HepG2 (cell line): ENCODE data around the gene GSTK1. TPM values are rescaled to one million over a fixed set of nuclear protein-coding genes. Genes with fewer than 3 reads are reported as not detected.

Experiments
- ATAC-seq: fragments of 200-7000 bp; cut with Tn5 transposase; 3 replicates; pipeline ENCODE4 v1.9.1; 2020; ENCODE audit warnings: mild to moderate bottlenecking, moderate library complexity
- BruUV-seq: library from RNA; stranded (reverse); fragments of 400-500 nt; replicated peaks from 2 replicates; lab custom pipeline; 2021; lab: Mats Ljungman, UMichigan
- CTCF ChIA-PET: fragments of 300-600 bp; formaldehyde crosslinking; extraction: SDS; loops from one replicate; lab custom pipeline; 2021; ENCODE audit warnings: low total read pairs, inconsistent platforms, low intra/inter-chr PET ratio; lab: Yijun Ruan, JAX
- POLR2A ChIA-PET: fragments of 350-600 bp; sonication (Branson Sonifier 250); formaldehyde crosslinking; loops from one replicate; lab custom pipeline; 2020; ENCODE audit warnings: antibody characterized with exemption, inconsistent platforms; lab: Yijun Ruan, JAX
- DNase-seq: peaks from one replicate; pipeline ENCODE4 v3.0.0-alpha.2; 2015; ENCODE audit warnings: low spot score
- FAIRE-seq: peaks from 3 replicates; lab custom pipeline; 2011; peaks lifted over from hg19 to GRCh38; lab: Jason Lieb, UNC
- H2AFZ ChIP-seq: one replicate; pipeline ENCODE4 v1.6.1; 2011; ENCODE audit warnings: low read length, inconsistent platforms
- H3K27ac ChIP-seq: fragments of 300-600 bp; 3 replicates; pipeline ENCODE4 v1.8.0; 2011; ENCODE audit warnings: mixed run types, mild to moderate bottlenecking, mixed read lengths, low read length, inconsistent platforms; ENCODE audit not compliant: insufficient read depth; ENCODE audit errors: extremely low read length
- H3K27me3 ChIP-seq, 2 experiments: fragments of 200-600 bp in 1 of 2; 2 replicates in 1 of 2; 3 replicates in 1 of 2; pipeline versions ENCODE4 v1.6.0 to v1.8.0; 2011; ENCODE audit warnings: low read length in 2 of 2, mild to moderate bottlenecking in 2 of 2, moderate library complexity in 2 of 2, inconsistent platforms in 1 of 2; ENCODE audit not compliant: insufficient read depth in 2 of 2, control insufficient read depth in 1 of 2
- H3K36me3 ChIP-seq, 2 experiments: fragments of 200-600 bp in 1 of 2; replicated peaks in 1 of 2; 2 replicates in 1 of 2; 3 replicates in 1 of 2; pipeline versions ENCODE4 v1.5.1 to v1.8.0; 2011; ENCODE audit warnings: low read length in 2 of 2, inconsistent platforms in 1 of 2; ENCODE audit not compliant: insufficient read depth in 2 of 2, control insufficient read depth in 1 of 2
- H3K4me1 ChIP-seq: 2 replicates; pipeline ENCODE4 v1.5.1; 2012; ENCODE audit warnings: low read length, inconsistent platforms; ENCODE audit not compliant: insufficient read depth
- H3K4me2 ChIP-seq: 2 replicates; pipeline ENCODE4 v1.6.0; 2011; ENCODE audit warnings: low read depth, low read length, inconsistent platforms
- H3K4me3 ChIP-seq, 3 experiments: fragments of 200-600 bp in 1 of 3; sonication (generic), shearing (Covaris generic) in 1 of 3; replicated peaks in 1 of 3; 2 replicates each; pipeline ENCODE4 v1.5.1; 2011 to 2016; ENCODE audit warnings: low read length in 3 of 3, inconsistent platforms in 2 of 3, low read depth in 2 of 3, mild to moderate bottlenecking in 2 of 3, control low read depth in 1 of 3, mixed read lengths in 1 of 3; ENCODE audit not compliant: insufficient read depth in 1 of 3
- H3K79me2 ChIP-seq: one replicate; pipeline ENCODE4 v1.6.1; 2011; ENCODE audit warnings: low read length, inconsistent platforms; ENCODE audit not compliant: insufficient read depth
- H3K9ac ChIP-seq: 2 replicates; pipeline ENCODE4 v1.6.0; 2011; ENCODE audit warnings: mild to moderate bottlenecking, low read depth, low read length, inconsistent platforms; ENCODE audit not compliant: insufficient read depth
- H3K9me3 ChIP-seq: 2 replicates; pipeline ENCODE4 v1.5.1; 2012; ENCODE audit warnings: mild to moderate bottlenecking, low read length
- H4K20me1 ChIP-seq: 2 replicates; pipeline ENCODE4 v1.6.0; 2011; ENCODE audit warnings: inconsistent platforms, mild to moderate bottlenecking, low read length, moderate library complexity; ENCODE audit not compliant: insufficient read depth
- AHR ChIP-seq: IDR thresholded peaks from 2 replicates; pipeline ENCODE4 v1.6.1; 2018; ENCODE audit warnings: missing genetic modification reagents, missing compliant biosample characterization
- ARID2 ChIP-seq: sonication (generic); formaldehyde crosslinking; IDR thresholded peaks from 2 replicates; pipeline ENCODE4 v1.8.1; 2022; ENCODE audit warnings: mild to moderate bottlenecking, missing genetic modification reagents, borderline replicate concordance
- ARID3A ChIP-seq: IDR thresholded peaks from 2 replicates; pipeline ENCODE4 v1.6.1; 2012; ENCODE audit warnings: low read depth, low read length, improper control_type of control experiment
- FOXC1 ChIP-seq: sonication (generic); formaldehyde crosslinking; IDR thresholded peaks from 2 replicates; pipeline ENCODE4 v1.8.0; 2022; ENCODE audit warnings: mild to moderate bottlenecking, missing genetic modification reagents, borderline replicate concordance
- IRF2 ChIP-seq: IDR thresholded peaks from 2 replicates; pipeline ENCODE4 v1.6.1; 2018; ENCODE audit warnings: missing genetic modification reagents, missing compliant biosample characterization
- JARID2 ChIP-seq: sonication (generic); formaldehyde crosslinking; IDR thresholded peaks from 2 replicates; pipeline ENCODE4 v1.8.1; 2023; ENCODE audit warnings: missing genetic modification reagents, inconsistent platforms; ENCODE audit not compliant: insufficient replicate concordance
- JDP2 ChIP-seq: sonication (generic); formaldehyde crosslinking; IDR thresholded peaks from 2 replicates; pipeline ENCODE4 v1.8.1; 2022; ENCODE audit warnings: missing genetic modification reagents, borderline replicate concordance
- PAF1 ChIP-seq: IDR thresholded peaks from 2 replicates; pipeline ENCODE4 v1.6.1; 2016; ENCODE audit warnings: missing genetic modification reagents, missing compliant biosample characterization
- RARG ChIP-seq: sonication (generic); formaldehyde crosslinking; IDR thresholded peaks from 2 replicates; pipeline ENCODE4 v1.4.0; 2020; ENCODE audit warnings: low read depth, mild to moderate bottlenecking, missing genetic modification reagents
- RCOR2 ChIP-seq: IDR thresholded peaks from 2 replicates; pipeline ENCODE4 v1.6.1; 2016; ENCODE audit warnings: missing biosample characterization, missing genetic modification reagents
- TCF7 ChIP-seq: sonication (generic); IDR thresholded peaks from 2 replicates; pipeline ENCODE4 v1.6.1; 2016; ENCODE audit warnings: antibody characterized with exemption, low read depth
- TFDP2 ChIP-seq: sonication (generic); formaldehyde crosslinking; IDR thresholded peaks from 2 replicates; pipeline ENCODE4 v1.4.0; 2020; ENCODE audit warnings: missing genetic modification reagents
- YEATS2 ChIP-seq: sonication (generic); formaldehyde crosslinking; IDR thresholded peaks from 2 replicates; pipeline ENCODE4 v1.4.0; 2020; ENCODE audit warnings: missing genetic modification reagents, borderline replicate concordance
- ZMAT5 ChIP-seq: sonication (generic); formaldehyde crosslinking; IDR thresholded peaks from 2 replicates; pipeline ENCODE4 v1.5.0; 2020; ENCODE audit warnings: mild to moderate bottlenecking, low read depth, missing genetic modification reagents, borderline replicate concordance
- ZNF143 ChIP-seq: sonication (generic); formaldehyde crosslinking; IDR thresholded peaks from 2 replicates; pipeline ENCODE4 v1.4.0; 2020; ENCODE audit warnings: missing genetic modification reagents
- ZNF20 ChIP-seq: sonication (generic); formaldehyde crosslinking; IDR thresholded peaks from 2 replicates; pipeline ENCODE4 v1.4.0; 2020; ENCODE audit warnings: mild to moderate bottlenecking, moderate library complexity, missing genetic modification reagents
- ZNF441 ChIP-seq: sonication (generic); formaldehyde crosslinking; IDR thresholded peaks from 2 replicates; pipeline ENCODE4 v1.7.0; 2021; ENCODE audit warnings: missing genetic modification reagents, borderline replicate concordance
- ZNF562 ChIP-seq: sonication (generic); formaldehyde crosslinking; IDR thresholded peaks from 2 replicates; pipeline ENCODE4 v1.8.0; 2022; ENCODE audit warnings: missing genetic modification reagents, borderline replicate concordance
- ZNF841 ChIP-seq: sonication (generic); formaldehyde crosslinking; IDR thresholded peaks from 2 replicates; pipeline ENCODE4 v1.8.1; 2023; ENCODE audit warnings: missing genetic modification reagents, borderline replicate concordance
- ZSCAN20 ChIP-seq: sonication (generic); formaldehyde crosslinking; IDR thresholded peaks from 2 replicates; pipeline ENCODE4 v1.4.0; 2020; ENCODE audit warnings: missing genetic modification reagents, mild to moderate bottlenecking, borderline replicate concordance
- WGBS: methylation state at CpG from one replicate; pipeline ENCODE4 v1.1.6; 2017; ENCODE audit warnings: low lambda C conversion rate; 5-methylcytosine and 5-hydroxymethylcytosine counted together
- in situ Hi-C: cut with HindIII; loops from 2 replicates; pipeline ENCODE4 v1.10.0; 2017; ENCODE audit warnings: low pct_unique_long_range_greater_than_20kb; ENCODE audit not compliant: extremely low pct_ligation_motif_present
- intact Hi-C: fragments of 100-400 bp; cut with micrococcal nuclease; formaldehyde crosslinking; loops from one replicate; pipeline ENCODE4 v1.10.0; 2022; ENCODE audit not compliant: unreplicated experiment
- polyA plus RNA-seq, 8 experiments: library from polyadenylated mRNA; depleted of rRNA in 3 of 8; stranded (reverse) in 7 of 8; unstranded in 1 of 8; fragments of >200 nt; fragmentation: Illumina TruSeq in 4 of 8; extraction: Trizol in 4 of 8; gene quantifications; 2 replicates each; pipeline versions ENCODE4 v1.2.1 to v1.2.3, GENCODE V29; 2011 to 2016; ENCODE audit warnings: low read depth in 4 of 8, missing spikeins in 1 of 8, mixed read lengths in 1 of 8; ENCODE audit not compliant: insufficient read depth in 1 of 8
- total RNA-seq, 5 experiments: library from RNA; depleted of rRNA; stranded (reverse); fragments of >200 nt; fragmentation: Illumina TruSeq; extraction: Trizol; gene quantifications; 2 replicates each; pipeline ENCODE4 v1.2.3, GENCODE V29; 2016; ENCODE audit warnings: low read depth in 1 of 5

Gene GSTK1
- total and polyA plus RNA-seq, 2 of the 13 experiments (the other 11 are each of a cell fraction or from before 2014, with no cell fraction given): 64.6 to 92.1 TPM

- TF ChIP-seq JARID2 (CRISPR knock-in tag): no peak
- TF ChIP-seq PAF1: no peak
- TF ChIP-seq ZSCAN20 (CRISPR knock-in tag): no peak
- no peak for TF ChIP-seq FOXC1
Observed at GRCh38 chr7:143216686-143217085, 46.6 kb upstream of the GSTK1 start (continued).

- Histone ChIP-seq H3K4me2 (no peak overlapping the region), H3K9ac (no peak overlapping the region), H2AFZ (no peak overlapping the region), H3K4me3 (no peak overlapping the region), H3K36me3 (no peaks in the 10 kb centered on the region), H3K79me2 (no peaks in the 10 kb centered on the region), H3K27ac (no peak overlapping the region), H3K4me1 (no peaks in the 10 kb centered on the region), H4K20me1 (no peaks in the 10 kb centered on the region), H3K9me3 (no peaks in the 10 kb centered on the region), H3K27me3 (0 out of 5 replicates have a peak, but pooled peaks cover 0 to 4% of the 10 kb centered on the region in 2 experiments)
- no peak for ATAC-seq
- FAIRE-seq: no peak
- POLR2A ChIA-PET: no interaction called here
- TF ChIP-seq ZNF143 (CRISPR knock-in tag): no peak
- TF ChIP-seq ZMAT5 (CRISPR knock-in tag): no peak
- TF ChIP-seq ZNF841 (CRISPR knock-in tag): no peak
- TF ChIP-seq ZNF441 (CRISPR knock-in tag): no peak
- TF ChIP-seq TFDP2 (CRISPR knock-in tag): no peak
- no peak for TF ChIP-seq ZNF562 (CRISPR knock-in tag)
- TF ChIP-seq ZNF20 (CRISPR knock-in tag): no peak
- no peak for TF ChIP-seq RARG
- TF ChIP-seq ARID3A: no peak
- no peak for TF ChIP-seq AHR (CRISPR knock-in tag)
- TF ChIP-seq IRF2 (CRISPR knock-in tag): no peak
- TF ChIP-seq ARID2 (CRISPR knock-in tag): no peak
- no peak for TF ChIP-seq YEATS2 (CRISPR knock-in tag)
- TF ChIP-seq JDP2 (CRISPR knock-in tag): no peak
- no peak for TF ChIP-seq RCOR2
- TF ChIP-seq TCF7: no peak
- BruUV-seq: no TSS peak
- CTCF ChIA-PET: no interaction called here
- in situ Hi-C loops (loop anchor here (10.0 kb wide), 1 partner anchor 343 kb away; no protein-coding TSS in a partner anchor), intact Hi-C loops (no loop called here)
- DNase-seq: no peak
- 0% methylated on average over 2 of the region's 2 CpGs for WGBS
Observed at GRCh38 chr7:143217806-143218205, 45.4 kb upstream of the GSTK1 start.
